H1 (cell line): Measurements from ENCODE around the gene MDM4. TPM values are rescaled to one million over a fixed set of nuclear protein-coding genes. Genes with fewer than 3 reads are reported as not detected.

Experiments
- CTCF ChIA-PET: fragments of 300-600 bp; sonication (Branson Sonifier 250); formaldehyde crosslinking; loops from one replicate; lab custom pipeline; 2021; ENCODE audit not compliant: partially characterized antibody; lab: Charles Lee
- POLR2A ChIA-PET: fragments of 300-600 bp; sonication (Branson Sonifier 250); formaldehyde crosslinking; loops from one replicate; lab custom pipeline; 2021; ENCODE audit warnings: inconsistent platforms; ENCODE audit not compliant: partially characterized antibody; lab: Charles Lee
- DNase-seq, 2 experiments: peaks; one replicate each; pipeline versions ENCODE4 v3.0.0 to v3.0.0-alpha.2; 2010 to 2022; ENCODE audit warnings: low spot score in 2 of 2, low read depth in 1 of 2, mixed read lengths in 1 of 2
- FAIRE-seq: peaks from 2 replicates; lab custom pipeline; 2011; peaks lifted over from hg19 to GRCh38; lab: Jason Lieb, UNC
- H2AFZ ChIP-seq: 2 replicates; pipeline ENCODE4 v1.8.1; 2012; ENCODE audit warnings: low read length, inconsistent platforms
- H2AK5ac ChIP-seq: 2 replicates; pipeline ENCODE4 v1.6.1; 2013; ENCODE audit warnings: low read depth, low read length
- H2BK120ac ChIP-seq: replicated peaks from 2 replicates; pipeline ENCODE3; 2013; ENCODE audit warnings: low read depth, low read length, inconsistent platforms
- H2BK12ac ChIP-seq: 2 replicates; pipeline ENCODE4 v1.6.1; 2013; ENCODE audit warnings: low read depth, low read length
- H2BK15ac ChIP-seq: 2 replicates; pipeline ENCODE4 v1.6.1; 2013; ENCODE audit warnings: low read length
- H2BK20ac ChIP-seq: 2 replicates; pipeline ENCODE4 v1.6.1; 2013; ENCODE audit warnings: low read length
- H2BK5ac ChIP-seq: 2 replicates; pipeline ENCODE4 v1.6.1; 2013; ENCODE audit warnings: low read depth, low read length
- H3K14ac ChIP-seq: 2 replicates; pipeline ENCODE4 v1.6.1; 2013; ENCODE audit warnings: inconsistent platforms; ENCODE audit not compliant: insufficient read length
- H3K18ac ChIP-seq: 2 replicates; pipeline ENCODE4 v1.6.1; 2013; ENCODE audit warnings: low read length; ENCODE audit errors: extremely low read depth
- H3K23ac ChIP-seq: 2 replicates; pipeline ENCODE4 v1.6.1; 2013; ENCODE audit warnings: inconsistent platforms; ENCODE audit not compliant: insufficient read length
- H3K23me2 ChIP-seq: 2 replicates; pipeline ENCODE4 v1.6.1; 2013; ENCODE audit warnings: low read depth, low read length
- H3K27ac ChIP-seq: 2 replicates; pipeline ENCODE4 v1.6.1; 2011; ENCODE audit warnings: low read depth, low read length, inconsistent platforms
- H3K27me3 ChIP-seq, 4 experiments: replicated peaks in 1 of 4; 1 replicate in 1 of 4; 2 replicates in 3 of 4; pipeline versions ENCODE4 v1.6.1 to v1.8.1; 2011 to 2013; ENCODE audit warnings: low read length in 3 of 4, mild to moderate bottlenecking in 3 of 4, inconsistent platforms in 2 of 4, mixed read lengths in 2 of 4, moderate library complexity in 1 of 4; ENCODE audit not compliant: control insufficient read depth in 3 of 4, insufficient read depth in 3 of 4; ENCODE audit errors: extremely low read depth in 1 of 4
- H3K36me3 ChIP-seq, 4 experiments: 2 replicates each; pipeline versions ENCODE4 v1.6.1 to v1.8.1; 2011 to 2013; ENCODE audit warnings: mild to moderate bottlenecking in 4 of 4, low read length in 3 of 4, moderate library complexity in 2 of 4, control low read depth in 1 of 4, inconsistent platforms in 1 of 4; ENCODE audit not compliant: insufficient read depth in 4 of 4, control insufficient read depth in 2 of 4
- H3K4ac ChIP-seq: replicated peaks from 2 replicates; pipeline ENCODE3; 2013; ENCODE audit warnings: low read length, low read depth, mixed read lengths, inconsistent platforms; ENCODE audit not compliant: insufficient read length
- H3K4me1 ChIP-seq, 4 experiments: replicated peaks in 1 of 4; 1 replicate in 1 of 4; 2 replicates in 3 of 4; pipeline versions ENCODE4 v1.6.1 to v1.8.1; 2011 to 2013; ENCODE audit warnings: low read length in 3 of 4, inconsistent platforms in 2 of 4, mixed read lengths in 1 of 4; ENCODE audit not compliant: insufficient read depth in 4 of 4, control insufficient read depth in 3 of 4
- H3K4me2 ChIP-seq, 2 experiments: 2 replicates each; pipeline versions ENCODE4 v1.6.1 to v1.8.1; 2011 to 2013; ENCODE audit warnings: low read depth in 2 of 2, low read length in 2 of 2, control low read depth in 1 of 2, inconsistent platforms in 1 of 2, mild to moderate bottlenecking in 1 of 2; ENCODE audit not compliant: insufficient read depth in 1 of 2
- H3K4me3 ChIP-seq, 4 experiments: fragments of 200-600, 300-600 bp in 1 of 4; sonication (generic), shearing (Covaris generic), sonication (Bioruptor Twin) in 1 of 4; 2 replicates each; pipeline versions ENCODE4 v1.5.1 to v1.8.1; 2011 to 2016; ENCODE audit warnings: low read length in 4 of 4, low read depth in 3 of 4, control low read depth in 2 of 4, inconsistent platforms in 2 of 4, mild to moderate bottlenecking in 2 of 4, mixed read lengths in 1 of 4, moderate library complexity in 1 of 4; ENCODE audit not compliant: insufficient read depth in 2 of 4; ENCODE audit errors: extremely low read depth in 1 of 4
- H3K56ac ChIP-seq: replicated peaks from 2 replicates; pipeline ENCODE3; 2013; ENCODE audit warnings: low read depth, mild to moderate bottlenecking, mixed read lengths, low read length, inconsistent platforms; ENCODE audit not compliant: insufficient read length
- H3K79me1 ChIP-seq: 2 replicates; pipeline ENCODE4 v1.6.1; 2013; ENCODE audit warnings: low read depth, low read length, control low read depth
- H3K79me2 ChIP-seq, 2 experiments: 2 replicates each; pipeline versions ENCODE4 v1.6.1 to v1.8.1; 2012 to 2013; ENCODE audit warnings: low read length in 2 of 2, mild to moderate bottlenecking in 2 of 2, inconsistent platforms in 1 of 2; ENCODE audit not compliant: insufficient read depth in 2 of 2, control insufficient read depth in 1 of 2
- H3K9ac ChIP-seq, 4 experiments: replicated peaks in 1 of 4; 1 replicate in 1 of 4; 2 replicates in 3 of 4; pipeline versions ENCODE4 v1.6.1 to v1.8.1; 2011 to 2013; ENCODE audit warnings: low read depth in 3 of 4, low read length in 3 of 4, control low read depth in 2 of 4, mild to moderate bottlenecking in 2 of 4, moderate library complexity in 2 of 4, inconsistent platforms in 1 of 4; ENCODE audit errors: extremely low read depth in 1 of 4
- H3K9me3 ChIP-seq, 2 experiments: 2 replicates each; pipeline versions ENCODE4 v1.6.1 to v1.8.1; 2012 to 2013; ENCODE audit warnings: mild to moderate bottlenecking in 2 of 2, moderate library complexity in 2 of 2, control low read depth in 1 of 2, inconsistent platforms in 1 of 2, low read depth in 1 of 2, low read length in 1 of 2, mixed read lengths in 1 of 2; ENCODE audit not compliant: insufficient read depth in 2 of 2
- H4K20me1 ChIP-seq, 2 experiments: replicated peaks in 1 of 2; 2 replicates each; pipeline versions ENCODE3 to v1.8.1; 2011 to 2013; ENCODE audit warnings: inconsistent platforms in 2 of 2, low read length in 2 of 2, mild to moderate bottlenecking in 1 of 2; ENCODE audit not compliant: insufficient read depth in 2 of 2, control insufficient read depth in 1 of 2
- H4K5ac ChIP-seq: 2 replicates; pipeline ENCODE4 v1.6.1; 2013; ENCODE audit warnings: low read length, low read depth, mixed read lengths, inconsistent platforms; ENCODE audit not compliant: insufficient read length
- H4K8ac ChIP-seq: 2 replicates; pipeline ENCODE4 v1.8.0; 2013; ENCODE audit warnings: mild to moderate bottlenecking, moderate library complexity, low read length, inconsistent platforms; ENCODE audit not compliant: insufficient read depth; ENCODE audit errors: extremely low read depth
- H4K91ac ChIP-seq: replicated peaks from 2 replicates; pipeline ENCODE3; 2013; ENCODE audit warnings: low read length, mixed read lengths, inconsistent platforms; ENCODE audit not compliant: insufficient read length
- ASH2L ChIP-seq: fragments of 200-600, 300-600 bp; sonication (generic); IDR thresholded peaks from one replicate; pipeline ENCODE4 v1.7.1; 2017; ENCODE audit warnings: low read length
- CEBPB ChIP-seq: IDR thresholded peaks from 2 replicates; pipeline ENCODE4 v1.6.1; 2012; ENCODE audit warnings: low read depth, low read length
- CHD2 ChIP-seq: IDR thresholded peaks from 2 replicates; pipeline ENCODE4 v1.6.1; 2012; ENCODE audit warnings: low read length, improper control_type of control experiment
- MAFK ChIP-seq: IDR thresholded peaks from 2 replicates; pipeline ENCODE4 v1.6.1; 2012; ENCODE audit warnings: low read depth, mild to moderate bottlenecking, improper control_type of control experiment, low read length
- POLR2A ChIP-seq, 2 experiments: IDR thresholded peaks; 1 replicate in 1 of 2; 2 replicates in 1 of 2; pipeline ENCODE4 v1.6.1; 2011; ENCODE audit warnings: low read depth in 2 of 2, low read length in 2 of 2, mild to moderate bottlenecking in 2 of 2; ENCODE audit errors: control extremely low read depth in 1 of 2
- TEAD4 ChIP-seq: IDR thresholded peaks from 2 replicates; pipeline ENCODE4 v1.6.1; 2012; ENCODE audit warnings: low read depth, low read length, inconsistent platforms, mixed read lengths
- YY1 ChIP-seq: IDR thresholded peaks from 2 replicates; pipeline ENCODE4 v1.6.1; 2011; ENCODE audit warnings: low read depth, mild to moderate bottlenecking, low read length
- WGBS, 2 experiments: shearing (Covaris generic) in 1 of 2; methylation state at CpG; one replicate each; pipeline versions ENCODE4 v1.1.6 to v1.1.7; 2013 to 2015; ENCODE audit warnings: low lambda C conversion rate in 2 of 2, mixed read lengths in 2 of 2, inconsistent platforms in 1 of 2, low coverage in 1 of 2, missing lambda C conversion rate in 1 of 2; ENCODE audit not compliant: insufficient replicate concordance in 2 of 2, insufficient coverage in 1 of 2, insufficient read length in 1 of 2; ENCODE audit errors: extremely low coverage in 1 of 2, missing lambda C conversion rate in 1 of 2; 5-methylcytosine and 5-hydroxymethylcytosine counted together
- polyA plus RNA-seq, 7 experiments: library from polyadenylated mRNA; depleted of rRNA in 3 of 7; stranded (reverse) in 5 of 7; unstranded in 2 of 7; fragments of >200 nt in 5 of 7; fragments of 200-250 nt in 2 of 7; gene quantifications; 1 replicate in 5 of 7; 2 replicates in 1 of 7; 4 replicates in 1 of 7; pipeline versions ENCODE4 v1.2.1 to v1.2.3, GENCODE V29; 2011 to 2013; ENCODE audit warnings: missing spikeins in 2 of 7, mixed read lengths in 2 of 7
- total RNA-seq: library from RNA; stranded (reverse); fragmentation: NEBNext Ultra II Directional; extraction: Animal tissue kit (Norgen Biotek cat#: 25700); gene quantifications from 2 replicates; pipeline ENCODE4 v1.2.1, GENCODE V29; 2021

Gene MDM4
- total and polyA plus RNA-seq, 2 of the 8 experiments (the other 6 are each of a cell fraction or from before 2014, with no cell fraction given): 10.8 to 84.9 TPM

- no peaks in the 10 kb centered on the region; a peak in 1 of 7 replicates for H3K27me3 ChIP-seq
- no peak overlapping the region for H2BK20ac ChIP-seq
- WGBS, 2 experiments: 88% methylated on average over 36 of the region's 37 CpGs; no CpG with 5 or more reads in 1 of the 2 experiments
- no peak overlapping the region for H2BK120ac ChIP-seq
- no peaks in the 10 kb centered on the region for H3K9me3 ChIP-seq
- H3K4me1 ChIP-seq: peaks cover 0 to 21% (median 13%) of the 10 kb centered on the region in 4 experiments; a peak in 5 of 7 replicates
- H2AFZ ChIP-seq: no peak overlapping the region
- H3K23ac ChIP-seq: no peak overlapping the region
- H2BK5ac ChIP-seq: no peak overlapping the region
- H4K91ac ChIP-seq: no peak overlapping the region
- H2AK5ac ChIP-seq: no peak overlapping the region
- no peak overlapping the region for H3K4ac ChIP-seq
- FAIRE-seq: no peak
- DNase-seq: no peak
- no peak for TF ChIP-seq TEAD4
- no peak for TF ChIP-seq CHD2
- TF ChIP-seq POLR2A (IDR thresholded peaks at IDR 0.05; ENCODE audit: control extremely low read depth in 1 of 2, low read depth in 2 of 2, low read length in 2 of 2): no peak
- no peak for TF ChIP-seq YY1
- no peak for TF ChIP-seq CEBPB
- no peak for TF ChIP-seq ASH2L
- no peak for TF ChIP-seq MAFK
- TF ChIP-seq, all 59 proteins: peak for 0
- H3K4me3 ChIP-seq: no peak overlapping the region
- no peaks in the 10 kb centered on the region; a peak in 1 of 8 replicates for H3K36me3 ChIP-seq
- no peaks in the 10 kb centered on the region; the same call in 1 of the 2 replicates for H3K79me1 ChIP-seq
- H2BK15ac ChIP-seq: no peak overlapping the region
- H2BK12ac ChIP-seq: no peak overlapping the region
- no peaks in the 10 kb centered on the region for H3K23me2 ChIP-seq
- H3K9ac ChIP-seq: no peak overlapping the region
- ChIA-PET POLR2A (interaction anchor here (0.6 to 1.4 kb wide), 5 partner anchors 9 to 64 kb away, joined by 3 to 5 read pairs (median 3); partner anchors contain the start of gene MDM4), CTCF (interaction anchor here (0.6 to 28.0 kb wide), 11 partner anchors 12 to 246 kb away, joined by 3 to 397 read pairs (median 4); no protein-coding TSS in a partner anchor)
- H3K18ac ChIP-seq: no peak overlapping the region
- H3K14ac ChIP-seq: no peak overlapping the region
- H3K27ac ChIP-seq: no peak overlapping the region
- no peaks in the 10 kb centered on the region for H3K79me2 ChIP-seq
- H3K56ac ChIP-seq: no peak overlapping the region
- H3K4me2 ChIP-seq: no peak overlapping the region
- no peak overlapping the region for H4K8ac ChIP-seq
- H4K20me1 ChIP-seq: peaks cover 2% of the 10 kb centered on the region in 2 experiments
- H4K5ac ChIP-seq: no peak overlapping the region
Measured at GRCh38 chr1:204562075-204562990, 46.1 kb downstream of the MDM4 start.
